ENCODE measurements around the gene DHX57. TPM values are rescaled to one million over a fixed set of nuclear protein-coding genes. Genes with fewer than 3 reads are reported as not detected.

DHX57 gene
- total and polyA plus RNA-seq, 7 donors: 1.6 to 17.3 (median 11.3) TPM

DNA sequence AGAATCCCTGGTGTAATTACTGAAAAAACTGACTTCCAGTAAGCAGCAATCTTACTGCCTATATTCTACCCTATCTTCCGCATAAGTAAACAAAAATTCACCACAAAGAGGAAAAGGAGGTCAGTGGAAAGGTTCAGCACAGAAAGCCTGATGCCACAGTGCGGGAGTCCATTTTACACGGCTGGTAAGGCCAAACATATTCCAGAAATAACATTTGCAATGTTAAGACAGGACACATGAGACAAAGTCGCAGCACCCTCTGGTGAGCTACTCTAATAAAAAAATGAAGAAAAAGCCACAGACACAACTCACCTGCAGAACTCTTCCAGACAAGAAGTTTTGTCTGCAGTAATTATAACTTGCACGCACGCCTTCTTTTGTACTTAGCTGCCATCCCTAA is 57.2 kb downstream of the DHX57 start:
- no peak overlapping the region for H3K27ac ChIP-seq
- intact Hi-C loops (cut with DNase I): no loop called here
- no peaks in the 10 kb centered on the region for H3K27me3 ChIP-seq
- H3K36me3 ChIP-seq: peaks cover 0 to 83% (median 29%) of the 10 kb centered on the region in 4 donors
- no peak overlapping the region for H3K4me3 ChIP-seq
- TF ChIP-seq POLR2AphosphoS5 (IDR thresholded peaks at IDR 0.05) (no peak), POLR2A (IDR thresholded peaks at IDR 0.05) (no peak), EP300 (IDR thresholded peaks at IDR 0.05) (no peak)
- TF ChIP-seq, protein P1, sequence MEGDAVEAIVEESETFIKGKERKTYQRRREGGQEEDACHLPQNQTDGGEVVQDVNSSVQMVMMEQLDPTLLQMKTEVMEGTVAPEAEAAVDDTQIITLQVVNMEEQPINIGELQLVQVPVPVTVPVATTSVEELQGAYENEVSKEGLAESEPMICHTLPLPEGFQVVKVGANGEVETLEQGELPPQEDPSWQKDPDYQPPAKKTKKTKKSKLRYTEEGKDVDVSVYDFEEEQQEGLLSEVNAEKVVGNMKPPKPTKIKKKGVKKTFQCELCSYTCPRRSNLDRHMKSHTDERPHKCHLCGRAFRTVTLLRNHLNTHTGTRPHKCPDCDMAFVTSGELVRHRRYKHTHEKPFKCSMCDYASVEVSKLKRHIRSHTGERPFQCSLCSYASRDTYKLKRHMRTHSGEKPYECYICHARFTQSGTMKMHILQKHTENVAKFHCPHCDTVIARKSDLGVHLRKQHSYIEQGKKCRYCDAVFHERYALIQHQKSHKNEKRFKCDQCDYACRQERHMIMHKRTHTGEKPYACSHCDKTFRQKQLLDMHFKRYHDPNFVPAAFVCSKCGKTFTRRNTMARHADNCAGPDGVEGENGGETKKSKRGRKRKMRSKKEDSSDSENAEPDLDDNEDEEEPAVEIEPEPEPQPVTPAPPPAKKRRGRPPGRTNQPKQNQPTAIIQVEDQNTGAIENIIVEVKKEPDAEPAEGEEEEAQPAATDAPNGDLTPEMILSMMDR (IDR thresholded peaks at IDR 0.05): no peak
- H3K4me1 ChIP-seq: no peaks in the 10 kb centered on the region
- DNase-seq: no peak
- H3K9me3 ChIP-seq: no peaks in the 10 kb centered on the region
- WGBS, 2 donors: 69 to 89% methylated on average over 6 of the region's 6 CpGs

DNA sequence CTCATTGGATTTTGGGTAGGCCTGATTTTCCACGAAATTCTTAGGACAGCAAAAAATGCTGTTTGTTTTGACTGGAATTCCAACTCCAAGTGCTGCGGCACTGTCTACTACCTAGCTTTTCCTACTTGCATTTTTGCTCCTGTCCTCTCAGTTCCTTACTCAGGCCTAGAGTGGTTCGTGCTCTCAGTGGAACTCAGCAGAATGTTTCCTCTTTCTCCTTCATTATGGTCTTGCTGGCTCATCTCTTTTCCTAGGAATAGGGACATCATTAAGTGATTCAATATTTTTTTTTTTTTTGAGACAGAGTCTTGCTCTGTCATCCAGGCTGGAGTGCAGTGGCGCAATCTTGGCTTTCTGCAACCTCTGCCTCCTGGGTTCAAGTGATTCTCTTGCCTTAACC is 59.8 kb downstream of the DHX57 start:
- no peaks in the 10 kb centered on the region for H3K27me3 ChIP-seq
- peaks cover 0 to 91% (median 24%) of the 10 kb centered on the region in 4 donors for H3K36me3 ChIP-seq
- WGBS, 2 donors: 92% methylated on average over 4 of the region's 4 CpGs
- no peak overlapping the region for H3K27ac ChIP-seq
- no peaks in the 10 kb centered on the region for H3K4me1 ChIP-seq
- no peak overlapping the region for H3K4me3 ChIP-seq
- intact Hi-C loops (cut with DNase I): no loop called here
- TF ChIP-seq, protein P1 (IDR thresholded peaks at IDR 0.05): no peak
- no peak for TF ChIP-seq POLR2AphosphoS5 (IDR thresholded peaks at IDR 0.05)
- TF ChIP-seq POLR2A (IDR thresholded peaks at IDR 0.05): no peak
- TF ChIP-seq EP300 (IDR thresholded peaks at IDR 0.05): no peak
- DNase-seq: no peak
- H3K9me3 ChIP-seq: no peaks in the 10 kb centered on the region

DNA sequence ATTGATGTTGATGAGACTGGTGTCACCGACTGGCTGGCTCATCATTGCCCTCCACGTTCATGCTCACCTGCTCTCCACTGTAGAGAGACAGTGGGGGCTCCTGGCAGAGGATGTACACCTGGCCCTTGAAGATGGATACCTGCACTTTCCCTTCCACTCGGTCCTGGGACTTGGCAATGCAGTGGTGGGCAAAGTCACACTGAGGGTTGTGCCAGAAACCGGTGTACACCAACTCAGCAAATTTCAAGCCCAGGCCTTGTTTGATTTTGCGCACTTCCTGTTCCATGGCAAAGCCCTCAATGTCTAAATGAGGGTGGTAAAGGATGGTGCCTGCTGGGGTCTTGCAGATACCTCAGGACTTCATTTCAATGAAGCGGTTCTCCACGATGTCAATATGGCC is 65.2 kb downstream of the DHX57 start:
- no peak overlapping the region for H3K27ac ChIP-seq

DNA sequence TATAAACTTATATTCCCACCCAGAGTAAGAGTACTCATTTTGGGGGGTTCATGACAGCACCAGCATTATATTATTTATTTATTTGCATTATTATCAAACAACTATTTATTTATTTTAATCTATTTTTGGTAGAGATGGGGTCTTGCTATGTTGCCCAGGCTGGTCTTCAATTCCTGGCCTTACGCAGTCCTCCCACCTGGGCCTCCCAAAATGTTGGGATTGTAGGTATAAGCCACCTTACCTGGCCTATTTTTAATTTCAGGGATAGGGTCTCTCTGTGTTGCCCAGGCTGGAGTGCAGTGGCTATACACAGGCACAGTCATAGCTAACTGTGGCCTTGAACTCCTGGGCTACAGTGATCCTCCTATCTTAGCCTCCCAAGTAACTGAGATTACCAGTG is 67.1 kb downstream of the DHX57 start:
- Histone ChIP-seq H3K36me3 (peaks cover 0 to 57% (median 14%) of the 10 kb centered on the region in 4 donors), H3K27me3 (no peaks in the 10 kb centered on the region), H3K9me3 (no peaks in the 10 kb centered on the region), H3K27ac (no peak overlapping the region), H3K4me1 (no peaks in the 10 kb centered on the region), H3K4me3 (no peak overlapping the region)
- TF ChIP-seq EP300 (IDR thresholded peaks at IDR 0.05) (no peak), POLR2AphosphoS5 (IDR thresholded peaks at IDR 0.05) (no peak), POLR2A (IDR thresholded peaks at IDR 0.05) (no peak)
- TF ChIP-seq, protein P1 (IDR thresholded peaks at IDR 0.05): no peak
- no peak for DNase-seq
- intact Hi-C loops (cut with DNase I): no loop called here
- 96 to 100% methylated on average over 1 of the region's 1 CpG for WGBS, 2 donors

More for the DNA sequence above, 65.2 kb downstream of the DHX57 start:
- no peaks in the 10 kb centered on the region for H3K27me3 ChIP-seq
- TF ChIP-seq POLR2A (IDR thresholded peaks at IDR 0.05) (no peak), EP300 (IDR thresholded peaks at IDR 0.05) (no peak), POLR2AphosphoS5 (IDR thresholded peaks at IDR 0.05) (no peak)
- TF ChIP-seq, protein P1 (IDR thresholded peaks at IDR 0.05): no peak
- H3K9me3 ChIP-seq: no peaks in the 10 kb centered on the region
- peaks cover 0 to 66% (median 21%) of the 10 kb centered on the region in 4 donors for H3K36me3 ChIP-seq
- no peak overlapping the region for H3K4me3 ChIP-seq
- intact Hi-C loops (cut with DNase I): no loop called here
- no peak for DNase-seq
- H3K4me1 ChIP-seq: no peaks in the 10 kb centered on the region
- 96 to 97% methylated on average over 7 of the region's 7 CpGs for WGBS, 2 donors

DNA sequence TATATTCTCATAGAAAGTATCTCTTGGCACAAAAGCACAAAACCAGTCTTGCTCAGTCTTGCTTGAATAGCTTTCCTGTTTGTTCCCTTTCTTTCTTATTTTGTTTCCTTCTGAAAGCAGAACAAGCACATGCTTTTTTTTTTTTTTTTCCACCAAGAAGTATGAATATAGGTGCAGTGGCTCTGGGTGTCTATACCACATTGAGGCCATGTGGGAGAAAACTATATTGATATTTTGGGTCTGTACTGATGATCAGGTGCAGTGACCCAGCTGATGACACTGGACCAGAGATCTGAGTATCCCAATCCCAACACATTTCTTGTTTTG is 69.0 kb downstream of the DHX57 start:
- H3K27me3 ChIP-seq: no peaks in the 10 kb centered on the region
- H3K4me3 ChIP-seq: no peak overlapping the region
- TF ChIP-seq, protein P1 (IDR thresholded peaks at IDR 0.05): no peak
- no peak for TF ChIP-seq POLR2A (IDR thresholded peaks at IDR 0.05)
- no peak for TF ChIP-seq EP300 (IDR thresholded peaks at IDR 0.05)
- no peak for TF ChIP-seq POLR2AphosphoS5 (IDR thresholded peaks at IDR 0.05)
- no peaks in the 10 kb centered on the region for H3K9me3 ChIP-seq
- intact Hi-C loops (cut with DNase I): no loop called here
- no peak for DNase-seq
- H3K4me1 ChIP-seq: no peaks in the 10 kb centered on the region
- H3K36me3 ChIP-seq: peaks cover 0 to 50% (median 14%) of the 10 kb centered on the region in 4 donors
- H3K27ac ChIP-seq: no peak overlapping the region
